MCF 10A (cell line): ENCODE data around the gene ADAMTS2. TPM values are rescaled to one million over a fixed set of nuclear protein-coding genes. Genes with fewer than 3 reads are reported as not detected.
A peak's percentile ranks its signal among the peaks of the same experiment; 100 is the strongest.

Source experiments
- BruUV-seq: library from RNA; stranded (reverse); fragments of 400-500 nt; replicated peaks from 2 replicates; lab custom pipeline; 2021; lab: Mats Ljungman, UMichigan
- CTCF ChIA-PET: fragments of 300-600 bp; sonication (Branson Sonifier 250); formaldehyde crosslinking; extraction: SDS; loops from one replicate; lab custom pipeline; 2021; ENCODE audit warnings: antibody characterized with exemption, inconsistent platforms; lab: Yijun Ruan, JAX
- POLR2A ChIA-PET: fragments of 300-600, 350-650 bp; sonication (Branson Sonifier 250); formaldehyde crosslinking; extraction: SDS; loops from one replicate; lab custom pipeline; 2020; ENCODE audit warnings: antibody characterized with exemption, inconsistent platforms; lab: Yijun Ruan, JAX
- DNase-seq: peaks from one replicate; pipeline ENCODE4 v3.0.0-alpha.2; 2018; ENCODE audit not compliant: unreplicated experiment
- H3K27ac Mint-ChIP-seq: one replicate; pipeline ENCODE4 v1.8.0; 2022; ENCODE audit warnings: mild to moderate bottlenecking, low read depth, mixed read lengths; ENCODE audit not compliant: unreplicated experiment
- H3K27me3 Mint-ChIP-seq: one replicate; pipeline ENCODE4 v1.8.0; 2022; ENCODE audit warnings: mixed read lengths; ENCODE audit not compliant: insufficient read depth, unreplicated experiment
- H3K36me3 Mint-ChIP-seq: one replicate; pipeline ENCODE4 v1.8.0; 2022; ENCODE audit warnings: mild to moderate bottlenecking, moderate library complexity, mixed read lengths; ENCODE audit not compliant: insufficient read depth, unreplicated experiment
- H3K4me1 Mint-ChIP-seq: one replicate; pipeline ENCODE4 v1.8.0; 2022; ENCODE audit warnings: mixed read lengths; ENCODE audit not compliant: insufficient read depth, unreplicated experiment
- H3K4me3 Mint-ChIP-seq: one replicate; pipeline ENCODE4 v1.8.0; 2022; ENCODE audit warnings: mild to moderate bottlenecking, moderate library complexity, mixed read lengths; ENCODE audit not compliant: unreplicated experiment
- H3K9me3 Mint-ChIP-seq: one replicate; pipeline ENCODE4 v1.8.0; 2022; ENCODE audit warnings: mixed read lengths; ENCODE audit not compliant: unreplicated experiment
- intact Hi-C: fragments of 100-400 bp; cut with micrococcal nuclease; formaldehyde crosslinking; loops from 2 replicates; pipeline ENCODE4 v1.14.1; 2022
- total RNA-seq: library from RNA; stranded (reverse); gene quantifications from 2 replicates; pipeline ENCODE4 v1.2.3, GENCODE V29; 2022
- TF ChIP-seq, protein P1 (sequence below): fragments of 200-600 bp; IDR thresholded peaks from one replicate; pipeline ENCODE4 v1.8.0; 2022; ENCODE audit warnings: antibody characterized with exemption, mild to moderate bottlenecking; ENCODE audit not compliant: unreplicated experiment

Gene ADAMTS2
- total RNA-seq, 1 experiment from 2014 or later: not detected

DNA sequence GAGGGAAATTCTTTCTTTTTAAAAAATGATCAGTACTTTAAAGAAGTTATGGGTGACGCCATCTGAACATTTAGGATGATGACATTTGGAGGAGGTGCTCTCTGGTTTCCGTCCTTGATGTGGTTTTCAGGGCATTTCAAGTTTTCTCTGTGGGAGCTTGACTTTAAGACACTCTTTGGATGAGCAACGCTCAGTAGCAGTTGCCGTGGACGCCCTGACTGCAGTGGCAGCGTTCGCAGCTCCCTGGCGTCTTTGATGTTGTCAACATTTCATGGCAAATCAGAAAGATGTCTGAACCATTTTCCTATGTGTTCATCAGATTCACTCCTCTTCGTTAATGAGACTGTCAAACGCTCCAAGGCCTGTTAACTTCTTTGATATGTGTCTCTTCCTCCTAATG is 199.0 kb downstream of the ADAMTS2 start:
- TF ChIP-seq, protein P1, sequence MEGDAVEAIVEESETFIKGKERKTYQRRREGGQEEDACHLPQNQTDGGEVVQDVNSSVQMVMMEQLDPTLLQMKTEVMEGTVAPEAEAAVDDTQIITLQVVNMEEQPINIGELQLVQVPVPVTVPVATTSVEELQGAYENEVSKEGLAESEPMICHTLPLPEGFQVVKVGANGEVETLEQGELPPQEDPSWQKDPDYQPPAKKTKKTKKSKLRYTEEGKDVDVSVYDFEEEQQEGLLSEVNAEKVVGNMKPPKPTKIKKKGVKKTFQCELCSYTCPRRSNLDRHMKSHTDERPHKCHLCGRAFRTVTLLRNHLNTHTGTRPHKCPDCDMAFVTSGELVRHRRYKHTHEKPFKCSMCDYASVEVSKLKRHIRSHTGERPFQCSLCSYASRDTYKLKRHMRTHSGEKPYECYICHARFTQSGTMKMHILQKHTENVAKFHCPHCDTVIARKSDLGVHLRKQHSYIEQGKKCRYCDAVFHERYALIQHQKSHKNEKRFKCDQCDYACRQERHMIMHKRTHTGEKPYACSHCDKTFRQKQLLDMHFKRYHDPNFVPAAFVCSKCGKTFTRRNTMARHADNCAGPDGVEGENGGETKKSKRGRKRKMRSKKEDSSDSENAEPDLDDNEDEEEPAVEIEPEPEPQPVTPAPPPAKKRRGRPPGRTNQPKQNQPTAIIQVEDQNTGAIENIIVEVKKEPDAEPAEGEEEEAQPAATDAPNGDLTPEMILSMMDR: no peak
- intact Hi-C loops: no loop called here
- DNase-seq: no peak
- H3K27ac Mint-ChIP-seq: no peak overlapping the region
- H3K36me3 Mint-ChIP-seq: no peaks in the 10 kb centered on the region
- H3K4me3 Mint-ChIP-seq: no peak overlapping the region
- CTCF ChIA-PET: no interaction called here
- no peaks in the 10 kb centered on the region for H3K27me3 Mint-ChIP-seq
- peaks cover 20% of the 10 kb centered on the region for H3K9me3 Mint-ChIP-seq
- peaks cover 10% of the 10 kb centered on the region for H3K4me1 Mint-ChIP-seq
- POLR2A ChIA-PET: no interaction called here
- BruUV-seq: no TSS peak

DNA sequence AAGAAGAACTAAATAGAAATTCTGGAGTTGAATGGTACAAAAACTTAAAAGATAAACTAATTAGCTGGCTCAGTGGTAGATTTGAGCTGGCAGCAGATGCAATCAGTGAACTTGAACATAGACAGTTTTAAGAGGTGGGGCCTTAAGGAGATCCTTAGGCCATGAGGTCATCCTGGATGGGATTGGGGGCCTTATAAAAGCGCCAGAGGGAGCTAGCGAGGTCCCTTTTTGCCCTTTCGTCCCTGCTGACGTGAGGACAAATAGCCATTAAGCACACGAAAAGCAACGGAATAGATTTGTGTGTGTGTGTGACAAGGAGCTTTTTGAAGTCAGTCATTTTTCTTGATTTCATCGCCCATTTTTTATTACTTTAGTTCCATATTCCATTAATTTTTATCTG is 201.8 kb downstream of the ADAMTS2 start:
- CTCF ChIA-PET: interaction anchor here (0.9 kb wide), 1 partner anchor 20 kb away, joined by 3 read pairs; no protein-coding TSS in a partner anchor
- POLR2A ChIA-PET: interaction anchor here (0.7 to 1.6 kb wide), 2 partner anchors 83 to 283 kb away, joined by 3 to 5 read pairs; partner anchors contain the start of genes ZNF354B and ZNF354C

DNA sequence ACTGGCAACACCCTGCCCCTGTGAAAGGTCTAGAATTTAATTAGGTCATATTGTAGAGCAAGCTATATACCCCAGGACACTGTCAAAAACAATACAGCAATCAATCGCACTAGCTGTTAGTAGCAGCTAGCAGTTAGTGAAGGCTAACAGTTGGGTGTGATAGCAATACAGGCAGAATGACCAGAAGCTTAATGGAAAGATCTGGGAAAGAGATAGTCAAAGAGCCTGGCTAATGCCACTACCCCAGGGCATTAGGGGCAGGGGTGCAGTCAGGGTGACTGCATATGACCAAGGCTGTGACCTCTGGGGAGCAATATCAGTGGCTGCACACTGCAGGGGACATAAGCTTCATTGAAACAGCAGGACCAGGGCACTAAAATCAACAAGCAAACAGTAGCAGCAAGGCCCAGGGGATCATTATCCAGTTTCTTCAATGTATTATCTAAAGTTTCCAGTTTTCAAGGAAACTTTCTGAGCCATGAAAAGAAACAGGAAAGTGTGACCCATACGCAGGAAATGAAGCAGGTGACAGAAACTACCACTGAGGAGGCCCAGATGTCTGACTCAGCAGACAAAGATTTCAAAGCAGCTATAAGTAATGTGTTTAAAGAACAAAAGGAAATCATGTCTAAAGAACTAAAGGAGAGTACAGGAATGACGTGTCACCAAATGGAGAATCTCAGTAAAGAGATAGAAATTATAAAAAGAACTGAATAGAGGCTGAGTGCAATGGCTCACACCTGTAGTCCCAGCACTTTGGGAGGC is 202.6 kb downstream of the ADAMTS2 start:
- DNase-seq: peak; percentile 6
- CTCF ChIA-PET: interaction anchor here (0.5 to 0.7 kb wide), 3 partner anchors 24 to 417 kb away, joined by 3 read pairs; no protein-coding TSS in a partner anchor
- H3K27ac Mint-ChIP-seq: peak overlapping the region; percentile 0

More for the DNA sequence above, 201.8 kb downstream of the ADAMTS2 start:
- Mint-ChIP-seq H3K9me3 (peaks cover 12% of the 10 kb centered on the region), H3K36me3 (no peaks in the 10 kb centered on the region), H3K27ac (no peak overlapping the region), H3K4me3 (no peak overlapping the region), H3K27me3 (no peaks in the 10 kb centered on the region), H3K4me1 (peaks cover 6% of the 10 kb centered on the region)
- BruUV-seq: no TSS peak
- intact Hi-C loops: no loop called here
- no peak for DNase-seq
- TF ChIP-seq, protein P1: no peak

DNA sequence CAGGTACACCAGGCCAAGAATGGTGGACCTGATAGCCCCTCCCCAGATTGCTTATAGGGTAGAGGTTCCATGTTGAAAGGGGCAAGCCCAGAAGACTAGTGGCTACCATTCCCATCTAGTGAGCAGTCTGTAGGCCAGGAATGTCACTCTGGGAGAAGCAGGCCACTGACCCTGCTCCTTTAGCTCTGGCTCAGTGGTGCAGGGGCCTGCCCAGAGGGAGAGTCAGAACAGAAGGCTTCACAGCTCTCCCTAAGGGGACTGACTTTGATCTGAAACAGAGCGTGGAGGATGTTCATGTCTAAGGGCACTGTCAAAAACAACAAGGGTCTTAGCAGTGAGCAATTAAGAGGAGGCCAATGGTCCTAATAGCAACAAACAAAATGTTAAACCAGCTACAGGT is 203.4 kb downstream of the ADAMTS2 start:
- DNase-seq: no peak
- no peak overlapping the region for H3K27ac Mint-ChIP-seq
- H3K27me3 Mint-ChIP-seq: no peaks in the 10 kb centered on the region
- no peaks in the 10 kb centered on the region for H3K36me3 Mint-ChIP-seq
- POLR2A ChIA-PET: no interaction called here
- CTCF ChIA-PET: interaction anchor here (0.5 to 0.6 kb wide), 2 partner anchors 117 to 418 kb away, joined by 3 read pairs; no protein-coding TSS in a partner anchor
- TF ChIP-seq, protein P1: no peak
- peaks cover 5% of the 10 kb centered on the region for H3K4me1 Mint-ChIP-seq
- BruUV-seq: no TSS peak
- intact Hi-C loops: no loop called here
- no peak overlapping the region for H3K4me3 Mint-ChIP-seq
- no peaks in the 10 kb centered on the region for H3K9me3 Mint-ChIP-seq

More for the DNA sequence above, 202.6 kb downstream of the ADAMTS2 start:
- POLR2A ChIA-PET: interaction anchor here (0.7 to 1.6 kb wide), 3 partner anchors 82 to 279 kb away, joined by 3 to 5 read pairs (median 4); partner anchors contain the start of gene ZNF354C
- Mint-ChIP-seq H3K9me3 (peaks cover 4% of the 10 kb centered on the region), H3K4me1 (peaks cover 5% of the 10 kb centered on the region), H3K36me3 (no peaks in the 10 kb centered on the region), H3K4me3 (no peak overlapping the region), H3K27me3 (no peaks in the 10 kb centered on the region)
- intact Hi-C loops: no loop called here
- no TSS peak for BruUV-seq
- TF ChIP-seq, protein P1: no peak
